ENCODE data around the gene MYPOP.

MYPOP gene

GRCh38 chr19:45884682-45885555, 17.5 kb downstream of the MYPOP start:
- TF ChIP-seq SIN3A (IDR thresholded peaks at IDR 0.05; ENCODE audit: borderline replicate concordance, insufficient read depth, low read length) (no peak), FOXP2 (optimal IDR thresholded peaks at IDR 0.05; ENCODE audit: borderline replicate concordance, extremely low read depth, extremely low read length, insufficient read depth) (no peak), POLR2AphosphoS5 (IDR thresholded peaks at IDR 0.05; ENCODE audit: low read depth, low read length) (no peak), TAF1 (IDR thresholded peaks at IDR 0.05; ENCODE audit: borderline replicate concordance, insufficient read depth, low read length) (no peak)
- TF ChIP-seq, protein P1, sequence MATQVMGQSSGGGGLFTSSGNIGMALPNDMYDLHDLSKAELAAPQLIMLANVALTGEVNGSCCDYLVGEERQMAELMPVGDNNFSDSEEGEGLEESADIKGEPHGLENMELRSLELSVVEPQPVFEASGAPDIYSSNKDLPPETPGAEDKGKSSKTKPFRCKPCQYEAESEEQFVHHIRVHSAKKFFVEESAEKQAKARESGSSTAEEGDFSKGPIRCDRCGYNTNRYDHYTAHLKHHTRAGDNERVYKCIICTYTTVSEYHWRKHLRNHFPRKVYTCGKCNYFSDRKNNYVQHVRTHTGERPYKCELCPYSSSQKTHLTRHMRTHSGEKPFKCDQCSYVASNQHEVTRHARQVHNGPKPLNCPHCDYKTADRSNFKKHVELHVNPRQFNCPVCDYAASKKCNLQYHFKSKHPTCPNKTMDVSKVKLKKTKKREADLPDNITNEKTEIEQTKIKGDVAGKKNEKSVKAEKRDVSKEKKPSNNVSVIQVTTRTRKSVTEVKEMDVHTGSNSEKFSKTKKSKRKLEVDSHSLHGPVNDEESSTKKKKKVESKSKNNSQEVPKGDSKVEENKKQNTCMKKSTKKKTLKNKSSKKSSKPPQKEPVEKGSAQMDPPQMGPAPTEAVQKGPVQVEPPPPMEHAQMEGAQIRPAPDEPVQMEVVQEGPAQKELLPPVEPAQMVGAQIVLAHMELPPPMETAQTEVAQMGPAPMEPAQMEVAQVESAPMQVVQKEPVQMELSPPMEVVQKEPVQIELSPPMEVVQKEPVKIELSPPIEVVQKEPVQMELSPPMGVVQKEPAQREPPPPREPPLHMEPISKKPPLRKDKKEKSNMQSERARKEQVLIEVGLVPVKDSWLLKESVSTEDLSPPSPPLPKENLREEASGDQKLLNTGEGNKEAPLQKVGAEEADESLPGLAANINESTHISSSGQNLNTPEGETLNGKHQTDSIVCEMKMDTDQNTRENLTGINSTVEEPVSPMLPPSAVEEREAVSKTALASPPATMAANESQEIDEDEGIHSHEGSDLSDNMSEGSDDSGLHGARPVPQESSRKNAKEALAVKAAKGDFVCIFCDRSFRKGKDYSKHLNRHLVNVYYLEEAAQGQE (IDR thresholded peaks at IDR 0.05; ENCODE audit: insufficient read depth in 1 of 2, low read depth in 2 of 2, low read length in 2 of 2) = no peak

- TF ChIP-seq FOXP2 (optimal IDR thresholded peaks at IDR 0.05; ENCODE audit: borderline replicate concordance, extremely low read depth, extremely low read length, insufficient read depth) = no peak
- TF ChIP-seq, protein P1 (IDR thresholded peaks at IDR 0.05; ENCODE audit: insufficient read depth in 1 of 2, low read depth in 2 of 2, low read length in 2 of 2) = no peak
- no peak for TF ChIP-seq SIN3A (IDR thresholded peaks at IDR 0.05; ENCODE audit: borderline replicate concordance, insufficient read depth, low read length)
- no peak for TF ChIP-seq TAF1 (IDR thresholded peaks at IDR 0.05; ENCODE audit: borderline replicate concordance, insufficient read depth, low read length)
- no peak for TF ChIP-seq POLR2AphosphoS5 (IDR thresholded peaks at IDR 0.05; ENCODE audit: low read depth, low read length)
These were observed 18.3 kb downstream of the MYPOP start for GRCh38 chr19:45883881-45884681.

- TF ChIP-seq SIN3A (IDR thresholded peaks at IDR 0.05; ENCODE audit: borderline replicate concordance, insufficient read depth, low read length) (no peak), TAF1 (IDR thresholded peaks at IDR 0.05; ENCODE audit: borderline replicate concordance, insufficient read depth, low read length) (no peak), FOXP2 (optimal IDR thresholded peaks at IDR 0.05; ENCODE audit: borderline replicate concordance, extremely low read depth, extremely low read length, insufficient read depth) (no peak)
- TF ChIP-seq, protein P1 (IDR thresholded peaks at IDR 0.05; ENCODE audit: insufficient read depth in 1 of 2, low read depth in 2 of 2, low read length in 2 of 2) = no peak
These were observed 18.9 kb downstream of the MYPOP start for GRCh38 chr19:45883586-45883880.

DNA sequence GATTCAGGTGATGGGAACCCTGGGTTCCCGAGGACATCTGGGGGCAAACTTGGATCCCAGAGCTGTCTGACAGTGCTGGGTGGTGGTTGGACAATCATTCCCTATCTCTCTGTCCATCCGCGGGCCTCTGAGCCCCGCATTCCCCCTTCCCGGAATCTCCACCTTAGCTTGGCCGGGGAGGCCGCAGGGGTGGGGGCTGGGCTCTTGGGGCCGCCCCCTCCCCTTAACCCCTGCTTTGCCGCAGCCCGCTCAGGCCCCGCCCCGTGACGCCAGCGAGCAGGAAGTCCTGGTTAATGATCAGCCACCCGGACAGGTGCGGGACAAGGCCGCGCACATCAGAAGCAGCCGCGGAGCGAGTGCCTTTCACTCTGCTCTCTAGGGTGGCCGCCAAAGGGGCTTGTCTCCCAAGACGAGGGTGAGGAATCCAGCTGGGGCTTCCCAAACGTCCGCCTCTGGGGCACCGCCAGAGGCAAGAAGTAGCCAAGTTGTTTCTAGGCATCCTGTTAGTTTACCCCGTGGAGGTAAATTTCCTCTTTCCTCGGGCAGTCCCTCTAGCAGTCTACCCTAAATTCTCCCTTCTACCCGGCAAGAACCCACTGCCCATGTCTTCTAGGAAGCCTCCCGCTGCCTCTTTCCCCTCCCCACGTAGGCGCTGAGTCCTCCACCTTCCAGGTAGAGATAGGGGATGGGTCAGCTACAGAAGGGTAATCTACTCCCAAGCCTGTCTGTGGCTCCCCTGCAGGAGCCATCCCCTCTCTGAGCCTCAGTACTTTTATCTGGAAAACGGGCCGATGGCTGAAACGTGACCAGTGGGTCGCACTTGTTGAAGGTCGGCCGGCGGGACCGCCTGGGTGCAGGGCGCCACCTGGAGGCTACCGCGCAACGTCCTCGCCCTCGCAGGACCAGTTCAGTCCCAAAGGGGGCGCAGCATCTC, 19.5 kb downstream of the MYPOP start:
- TF ChIP-seq POLR2AphosphoS5 (IDR thresholded peaks at IDR 0.05; ENCODE audit: low read depth, low read length) (peak; percentile 23; the same call in 1 of the 2 replicates), FOXP2 (optimal IDR thresholded peaks at IDR 0.05; ENCODE audit: borderline replicate concordance, extremely low read depth, extremely low read length, insufficient read depth) (peak; percentile 91)
- TF ChIP-seq, protein P1 (IDR thresholded peaks at IDR 0.05; ENCODE audit: insufficient read depth in 1 of 2, low read depth in 2 of 2, low read length in 2 of 2) = no peak

All from PFSK-1 (cell line).